BLaER1 treated with 17β-estradiol and CSF1 and Interleukin-3, amounts not matched to agents 10 nM and 100 nM (cell line): Measurements from ENCODE around the gene C11orf21.
A peak's percentile ranks its signal among the peaks of the same experiment; 100 is the strongest.
"Not testable (repeated sequence)": the region's sequence is repeated elsewhere in the genome, so short reads cannot be mapped to it uniquely, and the experiment has no call there.

ENCODE experiments used
- H3K27ac ChIP-seq, 11 experiments: shearing (Covaris generic); formaldehyde crosslinking; 2 replicates each; pipeline ENCODE4 v1.8.1; 2022
- H3K27me3 ChIP-seq, 11 experiments: shearing (Covaris generic); formaldehyde crosslinking; 2 replicates each; pipeline ENCODE4 v1.8.1; 2022
- H3K36me3 ChIP-seq, 11 experiments: shearing (Covaris generic); formaldehyde crosslinking; 2 replicates each; pipeline ENCODE4 v1.8.1; 2022
- H3K4me1 ChIP-seq, 10 experiments: shearing (Covaris generic); formaldehyde crosslinking; 2 replicates each; pipeline ENCODE4 v1.8.1; 2022
- H3K4me2 ChIP-seq, 11 experiments: shearing (Covaris generic); formaldehyde crosslinking; 2 replicates each; pipeline ENCODE4 v1.8.1; 2022
- H3K4me3 ChIP-seq, 10 experiments: shearing (Covaris generic); formaldehyde crosslinking; 2 replicates each; pipeline ENCODE4 v1.8.1; 2022
- H3K9ac ChIP-seq, 11 experiments: shearing (Covaris generic); formaldehyde crosslinking; 2 replicates each; pipeline ENCODE4 v1.8.1; 2022
- H3K9me3 ChIP-seq, 11 experiments: shearing (Covaris generic); formaldehyde crosslinking; replicated peaks in 1 of 11; 2 replicates each; pipeline ENCODE4 v1.8.1; 2022
- H4K20me1 ChIP-seq, 11 experiments: shearing (Covaris generic); formaldehyde crosslinking; 2 replicates each; pipeline ENCODE4 v1.8.1; 2022
- Cebpa-rat ChIP-seq, 11 experiments: shearing (Covaris generic); IDR thresholded peaks; 2 replicates each; pipeline ENCODE4 v1.8.1; 2022

The C11orf21 gene

DNA sequence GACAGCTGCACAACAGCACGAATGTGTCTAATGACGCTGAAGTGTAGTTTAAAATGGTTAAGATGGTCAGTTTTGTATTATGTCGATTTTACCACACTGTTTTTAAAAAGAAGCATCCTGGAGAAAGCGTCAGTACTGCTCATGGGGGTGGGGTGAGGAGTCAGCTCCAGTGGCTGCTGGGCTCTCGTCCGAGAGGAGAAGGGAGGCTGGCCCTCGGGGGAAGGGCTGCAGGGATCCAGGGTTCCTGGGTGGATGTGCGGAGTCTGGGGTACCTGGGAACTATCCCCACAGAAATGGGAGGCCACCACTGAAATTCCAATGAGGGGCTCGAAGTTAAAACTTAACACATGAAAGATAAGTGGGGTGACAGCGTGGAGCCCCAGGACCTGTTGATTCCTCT, 11.9 kb downstream of the C11orf21 start:
- Histone ChIP-seq H4K20me1 (peaks cover 0 to 12% (median 0%) of the 10 kb centered on the region in 11 experiments; a peak in 6 of 22 replicates), H3K4me3 (no peak overlapping the region), H3K9ac (no peak overlapping the region), H3K4me2 (no peak overlapping the region), H3K9me3 (no peaks in the 10 kb centered on the region), H3K36me3 (no peaks in the 10 kb centered on the region), H3K27me3 (peaks cover 0 to 7% (median 0%) of the 10 kb centered on the region in 11 experiments; a peak in 4 of 22 replicates), H3K4me1 (peaks cover 0 to 20% (median 4%) of the 10 kb centered on the region in 10 experiments; a peak in 10 of 20 replicates), H3K27ac (no peak overlapping the region)
- no peak for TF ChIP-seq Cebpa-rat (IDR thresholded peaks at IDR 0.05)

DNA sequence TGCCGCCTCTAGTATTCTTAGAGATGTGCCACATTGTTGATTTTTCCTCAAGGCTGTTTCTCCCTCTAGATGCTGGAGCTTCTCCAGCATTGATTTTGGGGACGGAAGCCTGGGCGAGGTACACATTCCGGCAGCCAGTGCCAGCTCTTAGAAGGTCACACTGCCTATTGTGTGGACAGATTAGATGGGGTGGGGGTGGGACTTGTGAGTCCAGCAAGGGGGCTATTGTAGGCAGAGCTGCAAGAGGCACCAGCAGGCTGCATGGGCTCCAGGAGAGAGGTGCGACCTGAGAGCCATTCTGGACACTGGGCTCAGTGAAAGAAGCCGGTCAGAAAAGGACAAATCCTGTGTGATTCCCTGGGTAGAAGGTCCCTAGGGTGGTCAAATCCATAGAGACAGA, 12.4 kb downstream of the C11orf21 start:
- Histone ChIP-seq H3K27ac (no peak overlapping the region), H3K9ac (no peak overlapping the region), H3K27me3 (peaks cover 0 to 5% (median 0%) of the 10 kb centered on the region in 11 experiments; a peak in 4 of 22 replicates), H4K20me1 (peaks cover 0 to 7% (median 0%) of the 10 kb centered on the region in 11 experiments; a peak in 6 of 22 replicates), H3K4me3 (no peak overlapping the region), H3K9me3 (no peaks in the 10 kb centered on the region), H3K4me1 (peaks cover 0 to 20% (median 4%) of the 10 kb centered on the region in 10 experiments; a peak in 10 of 20 replicates), H3K4me2 (no peak overlapping the region), H3K36me3 (no peaks in the 10 kb centered on the region)
- no peak for TF ChIP-seq Cebpa-rat (IDR thresholded peaks at IDR 0.05)

DNA sequence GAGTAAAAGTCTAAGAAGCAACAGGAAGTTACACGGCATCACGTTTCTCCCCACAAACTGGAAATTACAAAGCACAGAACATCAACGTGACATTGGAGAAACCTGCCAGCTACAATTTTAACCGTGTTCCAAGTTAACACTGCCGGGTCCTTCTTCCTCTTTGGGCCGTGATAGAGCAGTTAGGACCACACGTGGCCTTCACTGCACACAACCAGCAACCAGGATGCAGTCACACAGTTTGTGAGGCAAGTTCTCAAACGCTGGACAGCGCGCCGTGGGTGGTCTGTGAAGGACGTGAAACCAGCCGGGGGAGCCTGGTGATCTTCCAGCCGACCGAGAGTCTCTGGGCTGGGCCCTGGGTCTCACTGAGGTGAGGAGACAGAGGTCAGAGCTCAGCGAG, 14.6 kb downstream of the C11orf21 start:
- no peak overlapping the region for H3K9ac ChIP-seq
- H3K9me3 ChIP-seq: peaks cover 0 to 11% (median 6%) of the 10 kb centered on the region in 11 experiments; a peak in 7 of 22 replicates
- no peak for TF ChIP-seq Cebpa-rat (IDR thresholded peaks at IDR 0.05)
- H4K20me1 ChIP-seq: 0 out of 22 replicates have a peak, but pooled peaks cover 0 to 6% (median 0%) of the 10 kb centered on the region in 11 experiments
- no peak overlapping the region for H3K4me3 ChIP-seq
- no peaks in the 10 kb centered on the region; a peak in 1 of 22 replicates for H3K27me3 ChIP-seq
- no peak overlapping the region for H3K27ac ChIP-seq
- no peaks in the 10 kb centered on the region for H3K36me3 ChIP-seq
- peaks cover 0 to 11% (median 4%) of the 10 kb centered on the region in 10 experiments; a peak in 10 of 20 replicates for H3K4me1 ChIP-seq
- peak overlapping the region in 5 of 11 experiments; percentile 9 to 50 (median 24); a peak in 4 of 22 replicates for H3K4me2 ChIP-seq

DNA sequence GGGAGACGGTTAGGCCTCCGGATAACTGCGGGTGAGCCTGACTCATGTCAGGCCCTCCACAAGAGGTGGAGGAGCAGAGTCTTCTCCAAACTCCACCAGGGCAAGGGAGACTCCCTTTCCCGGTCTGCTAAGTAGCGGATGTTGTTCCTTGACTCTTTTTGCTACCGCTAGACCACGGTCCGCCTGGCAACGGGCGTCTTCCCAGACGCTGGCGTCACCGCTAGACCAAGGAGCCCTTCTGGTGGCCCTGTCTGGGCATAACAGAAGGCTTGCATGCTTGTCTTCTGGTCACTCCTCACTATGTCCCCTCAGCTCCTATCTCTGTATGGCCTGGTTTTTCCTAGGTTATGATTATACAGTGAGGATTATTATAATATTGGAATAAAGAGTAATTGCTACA, 15.4 kb downstream of the C11orf21 start:
- not testable (repeated sequence) for H3K9ac ChIP-seq, H3K27ac ChIP-seq, H3K4me3 ChIP-seq, H3K36me3 ChIP-seq, H3K27me3 ChIP-seq, H3K4me2 ChIP-seq, H4K20me1 ChIP-seq
- H3K9me3 ChIP-seq: peaks cover 0 to 12% (median 6%) of the 10 kb centered on the region in 11 experiments; a peak in 7 of 22 replicates
- peaks cover 0 to 11% (median 4%) of the 10 kb centered on the region in 10 experiments; a peak in 10 of 20 replicates for H3K4me1 ChIP-seq

DNA sequence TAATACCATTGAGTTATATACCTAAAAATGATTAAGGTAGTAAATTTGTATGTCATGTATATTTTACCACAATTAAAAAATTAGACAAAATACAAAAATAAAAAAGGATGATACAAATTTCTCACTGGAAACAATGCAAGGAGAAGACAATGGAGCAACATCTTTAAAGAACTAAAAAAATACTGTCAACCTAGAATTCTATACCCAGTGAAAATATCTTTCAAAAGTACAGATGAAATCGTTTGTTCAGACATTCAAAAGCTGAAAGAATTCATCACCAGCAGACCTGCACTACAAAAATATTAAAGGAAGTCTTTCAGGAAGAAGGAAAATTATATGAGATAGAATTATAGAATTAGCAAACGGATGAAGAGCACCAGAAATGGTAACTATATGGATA, 21.5 kb downstream of the C11orf21 start:
- no peak overlapping the region for H3K9ac ChIP-seq
- no peak overlapping the region for H3K27ac ChIP-seq
- H4K20me1 ChIP-seq: no peaks in the 10 kb centered on the region; a peak in 1 of 22 replicates
- TF ChIP-seq Cebpa-rat (IDR thresholded peaks at IDR 0.05): no peak
- H3K4me1 ChIP-seq: peaks cover 0 to 19% (median 7%) of the 10 kb centered on the region in 10 experiments; a peak in 10 of 20 replicates
- no peak overlapping the region for H3K4me3 ChIP-seq
- H3K9me3 ChIP-seq: peaks cover 4 to 23% (median 14%) of the 10 kb centered on the region in 11 experiments; a peak in 17 of 22 replicates
- no peaks in the 10 kb centered on the region for H3K36me3 ChIP-seq
- H3K4me2 ChIP-seq: no peak overlapping the region
- peaks cover 0 to 19% (median 12%) of the 10 kb centered on the region in 11 experiments; a peak in 13 of 22 replicates for H3K27me3 ChIP-seq

DNA sequence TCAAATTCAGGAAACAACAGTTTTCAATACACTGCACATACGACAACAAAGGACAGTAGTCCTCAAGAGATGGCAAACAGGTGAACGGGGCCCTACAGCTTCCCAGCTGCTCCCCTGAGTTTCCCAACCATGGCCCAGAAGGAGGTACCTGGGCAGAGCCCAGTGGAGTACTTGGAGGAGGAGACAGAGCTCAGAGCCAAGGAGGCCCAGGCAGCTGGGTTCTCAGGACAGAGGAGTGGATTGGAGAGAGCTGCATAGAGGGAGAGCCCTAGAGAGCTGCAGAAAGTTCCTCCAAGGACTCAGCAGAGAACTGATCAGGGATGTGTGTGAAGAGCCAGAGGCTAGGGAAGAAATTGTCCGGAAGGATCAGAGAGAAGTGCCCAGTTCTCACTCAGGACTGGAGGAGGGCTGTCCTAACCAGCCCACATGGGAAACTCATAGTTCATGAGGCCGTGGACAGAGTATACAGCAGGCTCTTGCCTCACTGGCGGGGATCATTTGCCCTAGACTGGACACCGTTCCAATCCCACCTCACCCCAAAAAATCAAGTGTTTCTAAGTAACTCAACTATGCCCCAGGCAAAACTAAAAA, 23.7 kb downstream of the C11orf21 start:
- peak overlapping the region in 5 of 11 experiments; percentile 37 to 72 (median 56); a peak in 8 of 22 replicates for H3K4me2 ChIP-seq
- H3K9ac ChIP-seq: no peak overlapping the region; a peak in 1 of 22 replicates
- TF ChIP-seq Cebpa-rat (IDR thresholded peaks at IDR 0.05): no peak
- H3K4me1 ChIP-seq: peaks cover 0 to 19% (median 7%) of the 10 kb centered on the region in 10 experiments; a peak in 10 of 20 replicates
- H3K36me3 ChIP-seq: no peaks in the 10 kb centered on the region
- peaks cover 4 to 28% (median 12%) of the 10 kb centered on the region in 11 experiments; a peak in 18 of 22 replicates for H3K9me3 ChIP-seq
- peaks cover 4 to 41% (median 34%) of the 10 kb centered on the region in 11 experiments; a peak in 19 of 22 replicates for H3K27me3 ChIP-seq
- H4K20me1 ChIP-seq: no peaks in the 10 kb centered on the region; a peak in 1 of 22 replicates
- H3K4me3 ChIP-seq: no peak overlapping the region
- no peak overlapping the region for H3K27ac ChIP-seq

DNA sequence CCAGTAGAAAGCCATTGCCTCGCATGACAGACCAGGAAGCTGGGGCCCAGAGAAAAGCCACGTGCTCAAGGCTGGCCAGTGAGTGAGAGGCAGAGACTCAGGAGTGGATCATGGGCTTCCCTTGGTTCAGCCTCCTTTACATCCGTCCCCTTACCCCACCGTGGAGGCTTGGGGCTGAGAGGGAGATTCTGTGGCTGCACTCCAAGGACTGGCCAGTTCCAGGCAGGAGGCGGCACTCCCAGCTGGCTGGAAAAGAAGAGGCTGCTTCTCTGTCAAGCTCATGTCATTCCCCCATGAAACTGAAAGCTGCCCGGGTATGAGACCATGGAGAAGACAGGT, 24.7 kb downstream of the C11orf21 start:
- Histone ChIP-seq H3K27ac (peak overlapping the region in 3 of 11 experiments; percentile 11 to 33 (median 27); a peak in 4 of 22 replicates), H3K9ac (no peak overlapping the region), H3K4me2 (peak overlapping the region in 6 of 11 experiments; percentile 13 to 71 (median 55); a peak in 9 of 22 replicates), H3K9me3 (peaks cover 0 to 23% (median 9%) of the 10 kb centered on the region in 11 experiments; a peak in 15 of 22 replicates), H3K36me3 (no peaks in the 10 kb centered on the region), H4K20me1 (peaks cover 0 to 3% (median 0%) of the 10 kb centered on the region in 11 experiments; a peak in 1 of 22 replicates), H3K27me3 (peaks cover 4 to 51% (median 45%) of the 10 kb centered on the region in 11 experiments; a peak in 21 of 22 replicates), H3K4me1 (peaks cover 0 to 19% (median 7%) of the 10 kb centered on the region in 10 experiments; a peak in 10 of 20 replicates), H3K4me3 (no peak overlapping the region)
- TF ChIP-seq Cebpa-rat (IDR thresholded peaks at IDR 0.05): no peak

DNA sequence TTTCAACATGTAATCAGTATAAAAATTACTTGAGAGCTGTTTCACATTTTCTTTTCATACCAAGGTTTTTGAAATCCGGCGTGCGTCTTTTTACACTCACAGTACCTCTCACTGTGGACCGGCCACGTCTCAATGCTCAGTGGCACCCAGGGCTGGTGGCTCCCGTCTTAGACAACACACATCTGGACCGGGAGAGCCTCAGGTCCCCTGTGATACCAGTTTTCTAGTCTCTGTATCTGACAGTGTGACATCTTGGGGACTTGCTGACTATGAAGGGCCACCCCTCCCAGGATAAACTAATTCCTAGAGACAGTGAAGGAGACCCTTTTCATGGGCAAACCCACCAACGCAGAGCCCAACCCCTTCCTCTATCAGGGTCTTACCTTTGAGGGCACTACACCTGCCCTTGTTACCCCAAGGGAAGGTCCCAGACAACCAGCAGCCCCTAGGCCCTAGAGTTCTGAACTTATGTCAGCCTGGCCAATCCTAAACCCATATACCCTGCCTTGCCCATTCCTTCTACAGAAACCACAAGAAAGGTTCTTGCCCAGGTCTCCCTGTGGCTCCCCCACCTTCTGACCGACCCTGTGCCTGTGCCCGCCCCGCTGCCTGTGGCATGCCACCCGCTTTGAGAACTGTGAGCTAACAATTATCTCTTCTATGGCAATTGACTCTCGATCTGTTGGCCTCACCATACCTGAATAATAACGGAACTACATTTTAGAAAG, 25.3 kb downstream of the C11orf21 start:
- H3K4me3 ChIP-seq: no peak overlapping the region
- H3K9ac ChIP-seq: no peak overlapping the region
- H3K36me3 ChIP-seq: no peaks in the 10 kb centered on the region
- peaks cover 4 to 57% (median 50%) of the 10 kb centered on the region in 11 experiments; a peak in 21 of 22 replicates for H3K27me3 ChIP-seq
- no peak for TF ChIP-seq Cebpa-rat (IDR thresholded peaks at IDR 0.05)
- H3K4me2 ChIP-seq: peak overlapping the region in 6 of 11 experiments; percentile 13 to 71 (median 55); a peak in 8 of 22 replicates
- H4K20me1 ChIP-seq: peaks cover 0 to 4% (median 0%) of the 10 kb centered on the region in 11 experiments; a peak in 1 of 22 replicates
- H3K27ac ChIP-seq: peak overlapping the region in 2 of 11 experiments; percentile 11 to 33; a peak in 2 of 22 replicates
- peaks cover 0 to 19% (median 7%) of the 10 kb centered on the region in 10 experiments; a peak in 10 of 20 replicates for H3K4me1 ChIP-seq
- H3K9me3 ChIP-seq: peaks cover 0 to 27% (median 9%) of the 10 kb centered on the region in 11 experiments; a peak in 14 of 22 replicates
